ENCODE data around the gene SYNE4. TPM values are rescaled to one million over a fixed set of nuclear protein-coding genes. Genes with fewer than 3 reads are reported as not detected.

Gene SYNE4
- not detected for total RNA-seq

GRCh38 chr19:36008336-36008978 lies at the start of gene SYNE4:
Gene SYNE4, minus strand, starts transcription at chr19:36008813. Its CDS starts 132 bp downstream, at chr19:36008681.

DNA sequence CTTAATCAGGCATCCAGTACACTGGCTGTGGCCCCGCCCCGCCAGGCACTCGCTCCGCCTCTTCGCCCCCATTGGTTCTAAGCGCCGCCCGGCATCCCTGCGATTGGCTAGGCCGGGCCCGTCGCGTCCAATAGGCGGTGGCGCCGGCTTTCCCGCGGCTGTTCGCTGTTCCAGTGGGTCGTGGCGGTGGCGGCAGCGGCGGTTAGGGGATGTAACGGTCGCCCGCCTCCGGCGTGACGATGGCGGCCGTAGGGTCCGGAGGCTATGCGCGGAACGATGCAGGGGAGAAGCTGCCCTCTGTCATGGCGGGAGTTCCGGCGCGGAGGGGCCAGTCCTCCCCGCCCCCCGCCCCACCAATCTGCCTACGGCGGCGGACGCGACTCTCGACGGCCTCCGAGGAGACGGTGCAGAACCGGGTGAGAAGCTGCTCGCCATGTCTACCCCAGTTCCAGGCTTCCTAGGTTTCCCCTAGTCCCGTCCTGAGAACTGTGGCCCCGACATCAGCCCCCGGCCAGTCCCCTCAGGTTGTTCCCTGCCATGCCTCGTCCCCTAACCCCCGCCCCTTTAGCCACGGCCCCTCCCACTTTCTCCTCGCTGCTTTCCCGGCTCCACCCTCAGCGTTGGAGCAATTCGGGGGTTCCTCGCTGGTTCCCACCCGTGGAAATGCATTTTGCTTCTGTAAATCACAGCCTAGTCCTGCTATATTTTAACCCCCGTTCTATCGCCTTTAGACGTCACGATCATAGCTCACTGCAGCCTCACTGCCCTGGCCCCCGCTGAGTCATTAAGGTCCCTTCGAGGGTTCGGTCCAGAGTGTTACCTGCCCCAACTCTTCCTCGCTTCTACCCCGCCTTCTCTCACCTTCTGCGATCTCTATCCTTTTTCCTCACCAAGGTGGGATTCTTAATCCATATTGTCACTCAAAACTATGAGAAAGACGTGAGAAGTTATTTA lies 46.4 kb upstream of the SYNE4 start, which contains the start of gene WDR62:
Gene WDR62 (plus strand): TSS at position 165 of the 954 bp plus-strand sequence. CDS start 75 bp downstream, at position 240.

DNA sequence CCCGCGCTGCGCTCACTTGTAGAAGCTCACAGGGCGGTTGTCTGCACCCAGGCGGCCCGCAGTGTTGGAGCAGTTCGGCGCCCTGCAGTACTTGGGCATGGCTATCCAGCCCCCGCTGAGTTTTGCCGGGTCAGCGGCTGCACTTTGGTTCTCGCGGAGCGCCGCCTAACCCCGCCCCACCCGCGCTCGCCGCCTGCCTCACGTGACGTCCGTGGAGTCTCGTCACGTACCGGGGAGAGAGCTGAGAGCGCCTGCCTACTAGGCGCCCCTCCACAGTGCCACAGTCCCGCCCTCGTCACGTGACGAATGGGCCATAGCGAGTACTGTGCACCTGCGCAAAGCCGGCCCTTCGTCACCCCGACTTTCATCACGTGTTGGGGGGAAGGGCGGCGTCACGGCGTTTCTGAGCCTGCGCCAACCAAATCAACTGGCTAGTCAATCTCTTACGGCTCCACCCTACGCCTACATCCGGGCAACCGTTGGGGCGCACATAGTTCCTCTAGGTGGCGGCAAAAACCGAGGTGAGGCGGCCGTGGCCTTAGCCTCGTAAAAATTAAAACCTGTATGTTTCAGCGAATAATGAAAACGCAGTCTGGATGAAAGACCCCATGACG lies 45.6 kb upstream of the SYNE4 start, which contains the start of gene THAP8:
Gene THAP8 (minus strand): TSS at position 167 of the 614 bp plus-strand sequence. CDS start 68 bp downstream, at position 99.

DNA sequence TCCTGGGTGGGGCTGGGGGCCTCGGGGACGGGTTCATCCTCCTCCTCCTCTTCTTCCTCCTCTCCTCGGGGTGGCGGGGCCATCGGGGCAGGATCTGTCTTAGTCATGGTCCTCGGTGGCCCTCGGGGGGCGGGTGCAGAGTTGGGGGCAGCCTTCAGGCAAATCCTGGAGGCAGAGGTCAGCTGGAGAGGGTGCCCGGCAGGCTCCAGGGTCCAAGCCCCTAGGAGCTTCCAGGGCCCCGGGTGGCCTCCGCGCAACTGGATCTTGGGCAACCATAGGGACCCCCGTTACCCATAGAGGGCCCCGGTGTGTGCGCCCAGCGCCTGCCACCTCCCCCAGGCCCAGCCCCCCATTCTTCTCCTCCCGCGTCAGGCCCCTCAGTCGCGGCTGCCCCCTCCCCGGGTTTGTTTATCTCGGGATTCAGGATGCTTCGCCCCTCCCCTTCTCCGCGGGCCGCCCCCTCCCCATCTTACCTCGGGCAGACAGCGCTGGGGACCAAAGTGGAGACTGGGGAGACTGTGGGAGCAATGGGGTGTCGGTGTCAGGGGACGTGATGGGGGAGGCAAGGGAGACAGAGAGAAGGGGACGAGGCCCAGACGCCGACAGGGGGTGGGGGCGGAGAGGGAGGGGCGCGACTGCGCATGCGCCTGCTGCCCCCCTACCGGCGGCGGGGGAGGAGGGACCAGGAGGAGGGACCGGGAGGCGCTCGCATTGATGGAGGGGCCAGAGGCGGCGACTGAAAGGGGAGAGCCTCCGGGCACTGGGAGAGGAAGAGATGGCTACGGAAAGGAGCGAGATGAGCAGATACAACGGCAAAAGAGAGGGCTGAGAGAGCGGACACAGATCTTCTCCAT lies 23.9 kb upstream of the SYNE4 start, which contains the start of gene CLIP3:
Gene CLIP3 (minus strand): TSS at position 623 of the 854 bp plus-strand sequence. CDS start 516 bp downstream, at position 107.

DNA sequence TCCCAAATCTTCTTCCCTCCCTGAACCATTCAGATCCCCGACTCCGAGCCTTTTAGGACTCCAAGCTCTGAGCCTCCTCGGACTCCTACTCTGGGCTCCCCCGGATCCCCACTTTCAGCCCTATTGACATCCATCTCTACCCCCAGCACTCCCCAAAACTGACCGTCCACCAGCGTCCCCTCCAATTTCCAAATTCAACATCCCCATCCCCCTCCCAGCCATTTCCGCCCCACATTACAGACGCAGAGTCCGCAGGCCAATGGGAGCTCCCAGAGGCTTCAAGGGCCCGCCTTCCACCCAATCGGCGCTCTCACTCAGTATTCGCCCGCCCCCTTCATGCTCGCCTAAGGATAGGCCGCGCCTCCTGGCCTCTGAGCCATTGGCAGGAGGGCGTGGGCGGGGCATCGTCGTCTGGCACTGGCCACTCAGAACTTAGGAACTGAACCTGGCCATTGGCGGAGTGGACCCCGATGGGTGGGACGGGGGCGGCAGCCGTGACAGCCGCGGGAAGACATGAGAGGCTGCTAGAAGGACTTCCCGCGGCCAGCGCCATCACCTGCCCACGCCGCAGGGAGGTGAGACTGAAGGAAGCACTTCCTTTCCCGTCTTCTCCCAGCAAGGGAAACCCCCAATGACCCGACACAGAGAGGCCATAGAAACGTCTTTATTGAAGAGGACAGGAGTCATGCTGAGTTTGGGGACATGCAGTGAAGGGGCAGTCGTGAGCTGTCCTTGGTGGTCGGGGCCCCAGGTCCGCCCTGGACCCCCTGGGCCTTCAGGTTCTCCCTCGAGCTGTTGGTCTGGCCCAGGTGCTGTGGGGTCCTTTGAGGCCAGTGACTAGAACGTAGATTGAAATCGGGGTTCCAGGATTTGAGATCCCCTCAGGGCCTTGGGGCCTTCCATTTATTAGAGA lies 5.7 kb upstream of the SYNE4 start, which contains the start of gene ALKBH6:
Gene ALKBH6 (minus strand): TSS at position 202 of the 913 bp plus-strand sequence. CDS start 816 bp downstream, outside the sequence.

GRCh38 chr19:35995048-35995993 lies 13.3 kb downstream of the SYNE4 start, which contains the start of gene SDHAF1:
Gene SDHAF1, plus strand, starts transcription at chr19:35995188. Its CDS starts 87 bp downstream, at chr19:35995275.

Other genes starting within 250 kb of the SYNE4 start
- gene ARHGAP33, start 233.2 kb downstream of the SYNE4 start, total RNA-seq: 89.9 TPM
- 0.27 TPM for gene PRODH2, start 196.0 kb downstream of the SYNE4 start, total RNA-seq
- gene NPHS1, start 156.3 kb downstream of the SYNE4 start, total RNA-seq: 2.7 TPM
- 11.2 TPM for gene KIRREL2, start 151.9 kb downstream of the SYNE4 start, total RNA-seq
- 106 TPM for gene APLP1, start 140.2 kb downstream of the SYNE4 start, total RNA-seq
- 6.8 TPM for gene NFKBID, start 108.3 kb downstream of the SYNE4 start, total RNA-seq
- gene HCST, start 106.3 kb downstream of the SYNE4 start, total RNA-seq: not detected
- gene TYROBP, start 100.5 kb downstream of the SYNE4 start, total RNA-seq: 10.4 TPM
- gene LRFN3, start 72.4 kb downstream of the SYNE4 start, total RNA-seq: 5.4 TPM
- gene SDHAF1, start 13.6 kb downstream of the SYNE4 start, total RNA-seq: 32.9 TPM
- 9.4 TPM for gene ALKBH6, start 5.4 kb upstream of the SYNE4 start, total RNA-seq
- 34.6 TPM for gene CLIP3, start 24.1 kb upstream of the SYNE4 start, total RNA-seq
- gene THAP8, start 45.5 kb upstream of the SYNE4 start, total RNA-seq: 7.6 TPM
- gene WDR62, start 46.1 kb upstream of the SYNE4 start, total RNA-seq: 6.4 TPM
- not detected for gene OVOL3, start 102.3 kb upstream of the SYNE4 start, total RNA-seq
- gene POLR2I, start 106.1 kb upstream of the SYNE4 start, total RNA-seq: 28.0 TPM
- gene TBCB, start 106.7 kb upstream of the SYNE4 start, total RNA-seq: 134 TPM
- gene CAPNS1, start 131.3 kb upstream of the SYNE4 start, total RNA-seq: 123 TPM
- 3.6 TPM for gene COX7A1, start 143.6 kb upstream of the SYNE4 start, total RNA-seq
- 11.3 TPM for gene ZNF565, start 205.9 kb upstream of the SYNE4 start, total RNA-seq
- 163 TPM for gene ZNF146, start 206.3 kb upstream of the SYNE4 start, total RNA-seq